CD4-positive, alpha-beta T cell (primary cell): Measurements from ENCODE around the gene ICE2. TPM values are rescaled to one million over a fixed set of nuclear protein-coding genes. Genes with fewer than 3 reads are reported as not detected.

Source experiments
- ATAC-seq: fragments of 200-7000 bp; cut with Tn5 transposase; one replicate; pipeline ENCODE4 v1.10.0; 2022; ENCODE audit warnings: mild to moderate bottlenecking; ENCODE audit not compliant: poor library complexity
- CTCF ChIA-PET: fragments of 350-600 bp; sonication (Branson Sonifier 250); formaldehyde crosslinking; loops from one replicate; lab custom pipeline; 2021; ENCODE audit warnings: antibody characterized with exemption, inconsistent platforms; lab: Charles Lee
- POLR2A ChIA-PET: fragments of 350-600 bp; sonication (Branson Sonifier 250); formaldehyde crosslinking; loops from one replicate; lab custom pipeline; 2021; ENCODE audit warnings: antibody characterized with exemption, inconsistent platforms; lab: Charles Lee
- DNase-seq, 14 experiments: peaks; one replicate each; pipeline ENCODE4 v3.0.0-alpha.2; 2013 to 2020; ENCODE audit warnings: mixed read lengths in 2 of 14
- H3K27ac ChIP-seq, 2 donors: one replicate each; pipeline versions ENCODE4 v1.5.1 to v1.7.0; 2013; ENCODE audit warnings: low read length in 2 of 2, low read depth in 1 of 2, mild to moderate bottlenecking in 1 of 2
- H3K27me3 ChIP-seq, 2 experiments: 1 replicate in 1 of 2; 2 replicates in 1 of 2; pipeline versions ENCODE4 v1.6.1 to v1.7.0; 2013; ENCODE audit warnings: low read length in 2 of 2, control low read depth in 1 of 2, mild to moderate bottlenecking in 1 of 2, moderate library complexity in 1 of 2; ENCODE audit not compliant: insufficient read depth in 2 of 2, control insufficient read depth in 1 of 2
- H3K36me3 ChIP-seq: one replicate; pipeline ENCODE4 v1.6.1; 2013; ENCODE audit warnings: low read length, control low read depth; ENCODE audit not compliant: insufficient read depth
- H3K4me1 ChIP-seq: one replicate; pipeline ENCODE4 v1.6.1; 2013; ENCODE audit warnings: low read length, control low read depth; ENCODE audit not compliant: insufficient read depth
- H3K4me3 ChIP-seq: one replicate; pipeline ENCODE4 v1.5.1; 2013; ENCODE audit warnings: mild to moderate bottlenecking, low read length, moderate library complexity
- H3K9me3 ChIP-seq, 2 experiments: 1 replicate in 1 of 2; 2 replicates in 1 of 2; pipeline versions ENCODE4 v1.6.1 to v1.7.0; 2013; ENCODE audit warnings: low read length in 2 of 2, mild to moderate bottlenecking in 2 of 2, control low read depth in 1 of 2, moderate library complexity in 1 of 2; ENCODE audit not compliant: control insufficient read depth in 1 of 2, insufficient read depth in 1 of 2
- H3K27ac Mint-ChIP-seq: one replicate; pipeline ENCODE4 v1.8.0; 2020; ENCODE audit warnings: mixed read lengths
- H3K27me3 Mint-ChIP-seq: one replicate; pipeline ENCODE4 v1.8.0; 2021; ENCODE audit warnings: mixed read lengths
- H3K36me3 Mint-ChIP-seq: one replicate; pipeline ENCODE4 v1.8.0; 2021; ENCODE audit warnings: low read depth, mixed read lengths
- H3K4me1 Mint-ChIP-seq: one replicate; pipeline ENCODE4 v1.8.0; 2021; ENCODE audit warnings: low read depth, mixed read lengths
- H3K4me3 Mint-ChIP-seq: one replicate; pipeline ENCODE4 v1.8.0; 2020; ENCODE audit warnings: mild to moderate bottlenecking, mixed read lengths
- H3K9me3 Mint-ChIP-seq: one replicate; pipeline ENCODE4 v1.8.0; 2020; ENCODE audit warnings: mixed read lengths
- intact Hi-C, 2 experiments: fragments of 100-400 bp; cut with DNase I in 1 of 2; cut with micrococcal nuclease in 1 of 2; formaldehyde crosslinking; loops; one replicate each; pipeline versions ENCODE4 v1.15.1 to v1.9.0; 2023 to 2025; cut with DNase I, micrococcal nuclease
- total RNA-seq, 174 experiments: library from RNA in 2 of 174; stranded (reverse) in 2 of 174; gene quantifications; one replicate each; pipeline ENCODE4 v1.2.3 and lab custom pipeline; 2021 to 2026
- TF ChIP-seq, protein P1 (sequence below): fragments of 200-600 bp; IDR thresholded peaks from one replicate; pipeline ENCODE4 v1.8.0; 2022; ENCODE audit warnings: antibody characterized with exemption, mild to moderate bottlenecking

The ICE2 gene
- total RNA-seq, 2 experiments from 2014 or later, result 20.4 to 23.4 TPM

DNA sequence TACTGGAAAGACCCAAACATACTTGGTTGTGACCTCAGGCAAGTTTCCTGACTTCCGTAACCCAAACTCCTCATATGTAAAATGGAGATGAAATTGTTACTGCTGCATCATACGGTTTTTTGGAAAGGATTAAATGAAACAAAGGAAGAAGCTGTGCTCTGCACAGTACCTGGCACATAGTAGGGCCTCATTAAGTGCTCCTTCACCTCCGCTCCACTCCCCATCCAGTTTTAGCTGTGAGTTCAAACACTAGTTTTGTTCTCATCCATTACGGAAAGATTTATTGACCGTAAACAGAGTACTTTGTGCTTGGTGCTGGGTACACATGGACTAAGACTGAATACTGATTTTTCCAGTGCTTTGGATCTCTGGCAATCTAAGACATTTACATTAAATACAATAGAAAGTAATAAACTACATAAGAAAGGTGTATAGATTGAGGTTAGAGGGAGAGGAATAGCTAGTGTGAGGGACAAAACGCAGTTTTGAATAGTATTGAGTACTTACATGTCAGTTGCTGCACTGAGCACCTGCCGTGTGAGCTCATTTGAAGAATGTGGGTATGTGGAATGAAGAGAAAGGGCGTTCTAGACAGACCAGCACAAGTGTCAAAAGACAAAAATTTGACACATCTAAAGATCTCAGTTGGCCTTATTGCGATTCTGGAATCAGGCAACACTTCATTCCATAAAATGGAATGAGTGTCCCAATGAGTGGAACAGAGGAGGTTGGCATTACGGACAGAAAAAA, 594 bp upstream of the ICE2 start:
- Histone ChIP-seq H3K4me1 (peaks cover 26% of the 10 kb centered on the region), H3K9me3 (no peaks in the 10 kb centered on the region), H3K36me3 (peaks cover 15% of the 10 kb centered on the region), H3K4me3 (peak overlapping the region; percentile 92), H3K27ac (peak overlapping the region; percentile 86 to 92), H3K27me3 (no peaks in the 10 kb centered on the region)
- DNase-seq (peak in 2 of 14 experiments; percentile 49 to 53), ATAC-seq (peak; percentile 9)
- H3K9me3 Mint-ChIP-seq, result no peaks in the 10 kb centered on the region
- CTCF ChIA-PET, result interaction anchor here (0.6 to 1.7 kb wide), 4 partner anchors 23 to 437 kb away, joined by 3 to 8 read pairs (median 3); no protein-coding TSS in a partner anchor
- TF ChIP-seq, protein P1, sequence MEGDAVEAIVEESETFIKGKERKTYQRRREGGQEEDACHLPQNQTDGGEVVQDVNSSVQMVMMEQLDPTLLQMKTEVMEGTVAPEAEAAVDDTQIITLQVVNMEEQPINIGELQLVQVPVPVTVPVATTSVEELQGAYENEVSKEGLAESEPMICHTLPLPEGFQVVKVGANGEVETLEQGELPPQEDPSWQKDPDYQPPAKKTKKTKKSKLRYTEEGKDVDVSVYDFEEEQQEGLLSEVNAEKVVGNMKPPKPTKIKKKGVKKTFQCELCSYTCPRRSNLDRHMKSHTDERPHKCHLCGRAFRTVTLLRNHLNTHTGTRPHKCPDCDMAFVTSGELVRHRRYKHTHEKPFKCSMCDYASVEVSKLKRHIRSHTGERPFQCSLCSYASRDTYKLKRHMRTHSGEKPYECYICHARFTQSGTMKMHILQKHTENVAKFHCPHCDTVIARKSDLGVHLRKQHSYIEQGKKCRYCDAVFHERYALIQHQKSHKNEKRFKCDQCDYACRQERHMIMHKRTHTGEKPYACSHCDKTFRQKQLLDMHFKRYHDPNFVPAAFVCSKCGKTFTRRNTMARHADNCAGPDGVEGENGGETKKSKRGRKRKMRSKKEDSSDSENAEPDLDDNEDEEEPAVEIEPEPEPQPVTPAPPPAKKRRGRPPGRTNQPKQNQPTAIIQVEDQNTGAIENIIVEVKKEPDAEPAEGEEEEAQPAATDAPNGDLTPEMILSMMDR, result no peak
- POLR2A ChIA-PET, result interaction anchor here (0.6 to 2.4 kb wide), 16 partner anchors 10 to 790 kb away, joined by 3 to 25 read pairs (median 4); partner anchors contain the start of genes ANXA2 and BNIP2
- H3K36me3 Mint-ChIP-seq, result peaks cover 35% of the 10 kb centered on the region
- H3K27ac Mint-ChIP-seq, result peak overlapping the region; percentile 99
- no peaks in the 10 kb centered on the region for H3K27me3 Mint-ChIP-seq
- H3K4me3 Mint-ChIP-seq, result peak overlapping the region; percentile 98
- H3K4me1 Mint-ChIP-seq, result peaks cover 68% of the 10 kb centered on the region
- intact Hi-C loops, result loop anchor here (1.0 to 10.0 kb wide), 5 partner anchors 79 to 1545 kb away; partner anchors contain the start of genes BNIP2 (in 1 of the 2) and SLTM (in 1 of the 2)

DNA sequence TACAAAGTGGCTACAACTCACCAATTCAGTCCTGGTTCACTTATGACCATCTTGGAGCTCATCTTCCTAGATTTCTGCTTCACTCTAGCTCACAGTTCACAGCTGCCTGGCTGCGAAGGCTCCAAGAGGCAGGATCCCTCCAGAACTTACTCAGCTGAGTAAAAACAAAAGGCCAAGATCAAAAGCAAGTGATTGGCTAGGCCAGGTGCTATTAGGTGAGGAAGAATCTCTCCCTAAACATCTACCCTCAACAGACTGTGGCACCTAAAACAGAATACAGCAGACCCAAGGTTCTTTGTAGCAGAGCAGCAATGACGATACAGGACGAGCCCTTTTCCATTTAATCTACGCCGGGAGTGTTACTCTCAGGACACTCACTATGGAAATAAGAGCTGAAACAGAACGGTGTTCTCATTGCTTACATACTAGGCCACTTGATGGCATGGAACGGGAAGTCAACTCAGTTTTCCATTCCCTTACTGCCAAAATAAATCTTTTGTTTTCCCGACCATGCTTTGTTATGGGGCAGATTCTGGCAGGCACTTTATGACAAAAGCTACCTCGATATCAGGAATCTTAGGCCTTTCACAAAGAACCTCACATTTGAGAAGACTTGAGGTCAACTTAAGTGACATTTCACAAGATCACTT, 901 bp downstream of the ICE2 start:
- TF ChIP-seq, protein P1, result no peak
- ATAC-seq, result no peak
- intact Hi-C loops, result loop anchor here (2.0 to 5.0 kb wide), 3 partner anchors 77 to 786 kb away; no protein-coding TSS in a partner anchor
- peaks cover 50% of the 10 kb centered on the region for H3K36me3 Mint-ChIP-seq
- CTCF ChIA-PET, result interaction anchor here (0.9 kb wide), 1 partner anchor 439 kb away, joined by 3 read pairs; no protein-coding TSS in a partner anchor
- Histone ChIP-seq H3K4me1 (peaks cover 26% of the 10 kb centered on the region), H3K4me3 (peak overlapping the region; percentile 92), H3K9me3 (no peaks in the 10 kb centered on the region), H3K27me3 (no peaks in the 10 kb centered on the region), H3K36me3 (peaks cover 28% of the 10 kb centered on the region), H3K27ac (peak overlapping the region; percentile 86 to 92)
- H3K4me3 Mint-ChIP-seq, result peak overlapping the region; percentile 98
- DNase-seq, result peak in 1 of 14 experiments; percentile 4
- peak overlapping the region; percentile 99 for H3K27ac Mint-ChIP-seq
- POLR2A ChIA-PET, result interaction anchor here (0.9 to 1.7 kb wide), 4 partner anchors 80 to 788 kb away, joined by 4 to 8 read pairs (median 5); partner anchors contain the start of genes ANXA2 and BNIP2
- H3K9me3 Mint-ChIP-seq, result no peaks in the 10 kb centered on the region
- peaks cover 61% of the 10 kb centered on the region for H3K4me1 Mint-ChIP-seq
- H3K27me3 Mint-ChIP-seq, result no peaks in the 10 kb centered on the region

DNA sequence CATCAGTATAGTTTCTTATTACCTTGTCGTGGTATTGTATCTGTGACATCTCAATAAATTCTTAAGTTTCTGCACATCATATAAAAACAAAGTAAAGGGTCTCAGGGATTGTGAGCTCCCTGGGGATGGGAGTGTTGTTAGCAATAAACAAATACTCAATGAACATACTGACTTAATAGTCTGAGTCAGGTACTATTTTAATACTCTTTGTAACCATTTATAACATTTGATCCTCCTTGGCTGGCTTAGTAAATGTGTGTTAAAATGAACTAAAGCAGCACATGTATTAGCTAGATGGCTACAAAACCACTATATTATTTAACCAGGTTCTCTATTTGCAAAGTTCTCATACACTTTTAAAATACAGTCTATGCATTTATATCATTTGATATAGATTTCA, 1.8 kb downstream of the ICE2 start:
- Histone ChIP-seq H3K27me3 (no peaks in the 10 kb centered on the region), H3K4me3 (no peak overlapping the region), H3K36me3 (peaks cover 32% of the 10 kb centered on the region), H3K4me1 (peaks cover 26% of the 10 kb centered on the region), H3K27ac (no peak overlapping the region), H3K9me3 (no peaks in the 10 kb centered on the region)
- DNase-seq, result no peak
- ChIA-PET CTCF (no interaction called here), POLR2A (interaction anchor here (1.6 kb wide), 1 partner anchor 79 kb away, joined by 8 read pairs; the partner anchor contains the start of gene ANXA2)
- H3K27me3 Mint-ChIP-seq, result no peaks in the 10 kb centered on the region
- peaks cover 56% of the 10 kb centered on the region for H3K36me3 Mint-ChIP-seq
- H3K4me3 Mint-ChIP-seq, result peak overlapping the region; percentile 98
- intact Hi-C loops, result loop anchor here in 1 of 2 experiments (5.0 kb wide), 1 partner anchor 785 kb away; no protein-coding TSS in a partner anchor
- peaks cover 59% of the 10 kb centered on the region for H3K4me1 Mint-ChIP-seq
- H3K9me3 Mint-ChIP-seq, result no peaks in the 10 kb centered on the region
- no peak for ATAC-seq
- TF ChIP-seq, protein P1, result no peak
- H3K27ac Mint-ChIP-seq, result peak overlapping the region; percentile 99
